Measurements from ENCODE around the gene AP2A2. TPM values are rescaled to one million over a fixed set of nuclear protein-coding genes. Genes with fewer than 3 reads are reported as not detected.
A peak's percentile ranks its signal among the peaks of the same experiment; 100 is the strongest.

AP2A2 gene
- total RNA-seq, 1 experiment from 2014 or later, result 24.9 TPM

- DNase-seq (ENCODE audit: low read depth), result no peak
Observed at GRCh38 chr11:924406-925157, 1.1 kb upstream of the AP2A2 start.

GRCh38 chr11:925158-925495, 543 bp upstream of the AP2A2 start:
- no peak for DNase-seq (ENCODE audit: low read depth)

DNA sequence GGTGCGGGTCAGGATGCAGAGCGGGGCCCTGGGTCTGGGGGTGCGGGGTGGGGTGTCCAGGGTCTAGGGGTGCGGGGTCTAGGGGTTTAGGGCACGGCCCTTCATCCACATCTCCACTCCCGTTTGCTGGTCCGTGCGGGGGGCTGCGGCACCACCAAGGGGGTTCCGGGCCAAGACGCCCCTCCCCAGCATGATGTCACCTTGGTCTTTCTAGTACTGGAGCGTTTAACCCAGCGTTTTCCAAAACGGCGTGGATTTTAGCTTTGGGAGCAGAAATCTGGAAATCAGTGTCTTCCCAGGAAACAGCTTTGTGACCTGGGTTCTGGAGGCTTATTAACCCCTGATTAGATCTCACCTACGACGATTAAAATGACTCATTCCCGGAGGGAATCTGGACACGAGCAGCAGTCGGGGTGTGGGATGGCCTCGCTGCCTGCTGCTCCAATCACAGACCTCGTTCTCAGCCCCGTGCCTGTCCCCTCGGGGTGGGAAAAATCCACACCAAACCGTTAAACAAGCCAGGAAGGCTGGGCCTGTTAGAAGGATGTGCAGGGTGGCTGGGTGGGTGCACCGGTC, 759 bp downstream of the AP2A2 start:
- peak; percentile 49 for DNase-seq (ENCODE audit: low read depth)

- no peak for DNase-seq (ENCODE audit: low read depth)
Observed at GRCh38 chr11:927871-928270, 2.2 kb downstream of the AP2A2 start.

- no peak for DNase-seq (ENCODE audit: low read depth)
Observed at GRCh38 chr11:928786-929185, 3.1 kb downstream of the AP2A2 start.

DNA sequence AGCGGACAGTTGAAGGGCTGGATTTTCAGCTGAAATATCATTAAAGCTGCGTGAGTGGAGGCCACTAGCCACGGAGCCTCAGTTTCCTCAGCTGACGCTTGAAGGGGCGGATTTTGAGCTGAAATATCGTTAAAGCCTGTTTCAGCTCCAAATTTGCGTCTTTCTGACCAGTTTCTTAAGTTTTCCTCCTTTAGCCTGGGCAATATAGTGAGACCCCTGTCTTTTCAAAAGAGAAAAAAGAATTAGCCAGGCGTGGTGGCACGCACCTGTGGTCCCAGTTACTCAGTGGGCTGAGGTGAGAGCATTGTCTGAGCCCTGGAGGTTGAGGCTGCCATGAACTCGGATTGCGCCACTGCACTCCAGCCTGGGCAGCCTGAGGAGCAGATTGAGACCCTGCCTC, 3.7 kb downstream of the AP2A2 start:
- no peak for DNase-seq (ENCODE audit: low read depth)

- no peak for DNase-seq (ENCODE audit: low read depth)
Observed at GRCh38 chr11:931385-931784, 5.7 kb downstream of the AP2A2 start.

DNA sequence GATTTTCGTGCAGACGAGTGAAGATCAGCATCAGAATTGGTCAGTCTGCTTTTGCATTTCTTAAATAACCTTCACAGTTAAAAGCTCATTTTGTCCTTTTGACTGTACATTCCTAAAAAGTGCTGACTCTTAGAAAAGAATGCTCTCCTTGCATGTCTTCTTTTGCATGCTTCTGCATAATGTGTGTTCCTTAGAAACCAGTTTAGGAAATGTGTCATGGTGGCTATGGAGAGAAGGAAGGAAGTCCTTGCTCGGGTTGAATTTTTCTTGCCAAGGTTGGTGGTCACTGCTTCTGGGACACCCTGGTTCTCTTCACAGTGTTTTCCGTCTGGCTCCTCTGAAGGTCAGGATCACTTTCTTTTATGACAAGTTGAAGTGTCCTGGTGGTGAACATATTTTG, 6.8 kb downstream of the AP2A2 start:
- DNase-seq (ENCODE audit: low read depth), result no peak

DNA sequence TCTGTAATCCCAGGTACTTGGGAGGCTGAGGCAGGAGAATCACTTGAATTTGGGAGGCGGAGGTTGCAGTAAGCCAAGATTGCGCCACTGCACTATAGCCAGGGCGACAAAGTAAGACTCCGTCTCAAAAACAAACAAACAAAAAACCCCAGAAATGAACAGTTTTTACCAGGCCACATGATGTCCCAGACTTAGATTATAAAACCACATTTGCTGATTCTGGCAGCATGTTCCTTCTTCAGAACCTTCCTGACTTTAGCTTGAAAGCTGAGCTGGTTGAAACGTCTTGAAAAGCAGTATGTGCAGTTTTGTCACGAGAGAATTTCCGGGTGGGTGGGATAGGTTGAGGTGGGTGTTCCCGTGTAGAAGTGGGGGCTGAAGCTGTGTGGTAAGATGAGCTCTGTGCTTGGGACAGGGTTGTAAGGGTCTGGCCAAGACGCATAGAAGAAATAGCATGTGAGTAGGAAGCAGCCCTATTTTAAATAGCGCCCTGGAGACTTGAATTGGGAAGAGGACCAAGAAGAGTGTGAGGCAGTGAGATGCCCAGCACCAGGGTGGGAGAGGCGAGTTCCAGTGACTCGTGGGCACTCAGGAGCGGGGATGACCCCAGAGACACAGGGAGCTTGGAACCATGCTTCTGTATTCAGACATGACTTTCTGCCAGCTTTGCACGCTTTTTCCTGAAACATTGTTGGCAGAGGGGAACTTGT, 7.6 kb downstream of the AP2A2 start:
- no peak for DNase-seq (ENCODE audit: low read depth)

GRCh38 chr11:933936-934335, 8.3 kb downstream of the AP2A2 start:
- DNase-seq (ENCODE audit: low read depth), result no peak

DNA sequence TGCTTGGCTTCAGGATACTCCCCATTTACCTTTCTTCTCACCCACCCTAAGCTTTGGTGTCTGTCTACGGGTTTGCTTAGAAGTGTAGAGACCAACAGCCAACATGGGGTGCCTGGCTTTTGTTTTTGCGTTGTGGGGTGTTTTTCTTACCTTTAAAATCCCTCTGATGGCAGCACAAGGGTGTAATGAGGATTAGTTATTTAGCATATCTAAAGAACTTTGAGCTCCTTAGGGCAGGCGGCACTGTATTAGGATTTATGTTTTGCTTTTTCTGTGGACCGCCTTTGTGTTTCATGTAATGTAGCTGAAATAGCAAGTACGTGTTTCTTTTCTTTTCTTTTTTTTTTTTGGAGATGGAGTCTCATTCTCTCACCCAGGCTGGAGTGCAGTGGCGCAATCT, 8.9 kb downstream of the AP2A2 start:
- DNase-seq (ENCODE audit: low read depth), result no peak

GRCh38 chr11:936199-936598, 10.5 kb downstream of the AP2A2 start:
- no peak for DNase-seq (ENCODE audit: low read depth)

GRCh38 chr11:937841-938261, 12.2 kb downstream of the AP2A2 start:
- DNase-seq (ENCODE audit: low read depth), result no peak

DNA sequence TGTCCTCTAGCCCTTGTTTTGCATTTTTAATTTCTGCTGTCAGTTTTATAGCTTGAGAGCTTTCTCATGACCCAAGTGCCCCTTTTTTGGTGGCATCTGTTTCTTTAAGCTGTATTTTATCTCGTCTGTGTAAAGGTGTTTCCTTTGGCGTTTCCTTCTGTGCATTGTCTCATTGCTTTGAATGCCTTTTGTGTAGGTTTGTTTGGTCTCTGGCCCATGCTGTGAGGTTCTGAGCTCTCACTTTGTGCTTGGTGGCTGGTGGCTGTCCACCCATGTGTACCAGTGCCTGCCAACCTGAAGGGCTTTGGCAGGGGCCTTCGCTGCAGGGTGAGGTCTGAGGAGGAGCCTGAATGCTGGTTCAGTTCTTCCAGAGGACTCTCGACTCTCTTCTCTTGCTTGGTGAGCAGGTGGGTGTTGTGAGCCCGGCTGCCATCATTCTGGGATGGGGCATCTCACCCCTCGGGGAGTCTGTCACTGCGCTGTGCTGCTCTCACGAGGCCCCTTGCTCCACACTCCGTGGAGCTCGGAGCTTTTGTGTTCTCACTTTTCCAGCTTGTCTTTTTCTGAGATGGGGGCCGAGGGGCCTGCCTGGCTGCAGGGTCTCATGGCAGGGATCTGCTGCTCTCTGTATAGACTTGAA, 14.9 kb downstream of the AP2A2 start:
- DNase-seq (ENCODE audit: low read depth), result no peak

DNA sequence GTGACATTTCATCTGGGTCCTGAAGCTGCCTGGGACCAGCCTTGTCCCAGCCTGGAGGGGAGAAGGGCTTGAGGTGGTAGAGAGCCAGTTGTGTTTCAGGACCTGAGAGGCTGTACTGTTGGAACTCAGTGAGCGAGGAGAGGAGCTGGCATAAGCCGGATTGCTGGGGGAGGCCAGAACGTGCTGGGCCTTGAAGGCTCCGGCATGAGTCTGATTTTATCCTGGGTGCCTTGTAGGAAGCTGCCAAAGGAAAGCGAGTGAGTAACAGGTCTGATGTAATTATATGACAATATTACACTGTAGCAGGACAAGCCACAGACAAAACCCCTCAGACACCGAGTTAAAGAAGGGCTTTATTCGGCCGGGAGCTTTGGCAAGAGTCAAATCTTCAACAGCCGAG, 17.2 kb downstream of the AP2A2 start:
- DNase-seq (ENCODE audit: low read depth), result no peak

DNA sequence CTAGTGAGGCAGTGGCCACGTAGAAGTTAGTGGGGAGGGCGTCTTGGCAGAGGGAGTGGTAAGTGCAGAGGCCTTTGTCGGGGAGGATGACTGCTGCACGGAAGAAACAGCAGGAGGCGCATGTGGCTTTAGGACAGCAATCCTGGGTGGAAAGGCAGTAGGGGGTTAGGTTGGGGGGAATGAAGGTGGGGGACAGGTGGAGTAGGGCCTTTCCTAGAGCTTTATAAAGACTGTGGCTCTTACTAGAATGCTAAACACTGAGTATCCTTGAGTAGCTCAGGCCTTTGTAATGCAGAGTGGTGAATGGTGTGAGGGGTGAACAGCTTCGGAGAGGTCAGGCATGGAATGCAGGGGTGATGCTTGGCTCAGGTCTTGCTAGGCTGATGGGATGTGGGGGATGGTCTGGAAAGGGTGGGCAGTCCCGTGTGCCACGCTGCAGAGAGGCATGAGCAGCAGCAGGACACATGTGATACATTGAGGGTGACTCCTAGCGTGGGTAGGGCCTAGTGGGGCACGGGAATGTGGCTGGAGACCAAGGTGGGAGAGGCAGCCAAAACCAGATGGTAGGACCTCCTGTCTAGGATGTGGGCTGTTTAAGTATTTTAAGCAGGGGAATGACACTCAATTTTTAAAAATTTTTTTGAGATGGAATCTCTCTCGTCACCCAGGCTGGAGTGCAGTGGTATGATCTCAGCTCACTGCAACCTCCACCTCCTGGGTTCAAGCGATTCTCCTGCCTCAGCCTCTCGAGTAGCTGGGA, 19.2 kb downstream of the AP2A2 start:
- no peak for DNase-seq (ENCODE audit: low read depth)

DNA sequence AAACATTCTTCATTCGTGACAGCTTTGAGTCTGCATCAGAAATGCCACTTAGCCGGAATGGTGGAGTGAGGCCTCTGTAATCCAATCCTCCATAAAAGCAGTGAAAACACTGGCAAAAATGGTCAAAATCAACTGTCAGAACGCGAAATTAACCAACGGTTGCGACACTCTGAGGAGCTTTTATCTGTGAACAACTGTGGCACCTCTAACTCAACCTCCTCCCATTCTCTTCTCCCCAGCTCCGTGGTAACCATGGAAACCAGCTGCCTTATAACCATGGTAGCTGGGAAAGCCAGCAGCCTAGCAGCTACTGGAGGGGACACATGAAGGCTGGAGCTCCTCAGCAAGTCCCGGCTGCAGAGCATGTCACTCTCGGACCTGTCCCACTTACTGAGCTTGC, 20.3 kb downstream of the AP2A2 start:
- DNase-seq (ENCODE audit: low read depth), result no peak

DNA sequence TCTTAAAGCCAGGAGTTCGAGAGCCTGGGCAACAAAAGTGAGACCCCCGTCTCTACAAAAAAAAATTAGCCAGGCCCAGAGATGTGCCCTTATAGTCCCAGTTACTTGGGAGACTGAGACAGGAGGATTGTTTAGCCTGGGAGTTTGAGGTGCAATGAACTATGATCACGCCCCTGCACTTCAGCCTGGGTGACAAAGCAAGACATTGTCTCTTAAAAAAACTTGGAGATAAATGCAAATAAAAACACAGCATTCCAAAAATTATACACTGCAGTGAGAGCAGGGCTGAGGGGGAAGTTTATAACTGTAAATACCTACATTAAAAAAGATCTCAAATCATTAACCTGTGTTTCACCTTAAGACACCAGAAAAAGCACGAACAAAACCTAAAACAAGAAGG, 22.1 kb downstream of the AP2A2 start:
- DNase-seq (ENCODE audit: low read depth), result no peak

DNA sequence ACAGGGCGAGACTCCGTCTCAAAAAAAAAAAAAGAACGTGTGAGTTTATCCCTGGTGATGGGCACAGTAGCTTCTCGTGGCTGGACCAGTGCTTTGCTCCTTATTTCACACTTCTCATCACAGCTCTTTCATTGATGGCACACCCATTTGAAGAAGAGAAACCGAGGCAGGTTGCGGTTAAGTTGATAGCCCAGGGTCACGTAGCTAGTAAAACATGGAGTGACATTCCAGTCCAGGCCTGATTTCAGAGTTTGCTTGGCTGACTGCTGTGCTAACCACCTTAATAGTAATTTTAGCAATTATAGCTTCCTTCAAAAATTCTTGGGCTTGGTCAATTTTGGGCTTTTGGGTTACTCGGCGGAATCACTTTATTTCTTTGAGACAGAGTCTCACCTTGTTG, 25.8 kb downstream of the AP2A2 start:
- DNase-seq (ENCODE audit: low read depth), result no peak

GRCh38 chr11:952406-953385, 27.0 kb downstream of the AP2A2 start:
- no peak for DNase-seq (ENCODE audit: low read depth)

Measured in HT1080 (cell line).